GM20000 (cell line): ENCODE measurements around the gene SIGLEC11.
"Not testable (repeated sequence)": the region's sequence is repeated elsewhere in the genome, so short reads cannot be mapped to it uniquely, and the experiment has no call there.

Experiments used
- DNase-seq: peaks from one replicate; pipeline ENCODE4 v3.0.0; 2012; ENCODE audit warnings: low spot score
- CTCF ChIP-seq: IDR thresholded peaks from 2 replicates; pipeline ENCODE4 v1.5.1; 2012; ENCODE audit warnings: mild to moderate bottlenecking, control low read depth; ENCODE audit errors: extremely low read depth, missing control alignments

The SIGLEC11 gene

DNA sequence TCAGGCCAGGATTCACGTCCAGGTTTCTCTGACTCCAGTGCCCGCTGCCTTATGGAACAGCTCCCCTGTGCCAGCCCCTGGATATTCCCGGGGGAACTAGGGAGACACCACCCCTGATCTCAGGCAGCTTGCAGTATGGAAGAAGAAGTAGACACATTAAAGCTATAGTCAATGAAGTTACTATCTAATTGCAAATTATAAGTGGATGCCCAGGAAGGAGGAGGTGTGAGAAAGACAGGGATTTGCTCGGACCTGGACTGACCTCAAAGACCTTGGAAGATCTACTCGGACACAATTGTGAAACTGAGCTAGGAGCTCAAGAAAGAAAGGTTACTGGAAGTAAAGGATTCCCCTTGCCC, 10.4 kb downstream of the SIGLEC11 start:
- TF ChIP-seq CTCF: no peak
- DNase-seq: no peak

GRCh38 chr19:49949742-49950589, 11.0 kb downstream of the SIGLEC11 start:
- DNase-seq: no peak
- no peak for TF ChIP-seq CTCF

DNA sequence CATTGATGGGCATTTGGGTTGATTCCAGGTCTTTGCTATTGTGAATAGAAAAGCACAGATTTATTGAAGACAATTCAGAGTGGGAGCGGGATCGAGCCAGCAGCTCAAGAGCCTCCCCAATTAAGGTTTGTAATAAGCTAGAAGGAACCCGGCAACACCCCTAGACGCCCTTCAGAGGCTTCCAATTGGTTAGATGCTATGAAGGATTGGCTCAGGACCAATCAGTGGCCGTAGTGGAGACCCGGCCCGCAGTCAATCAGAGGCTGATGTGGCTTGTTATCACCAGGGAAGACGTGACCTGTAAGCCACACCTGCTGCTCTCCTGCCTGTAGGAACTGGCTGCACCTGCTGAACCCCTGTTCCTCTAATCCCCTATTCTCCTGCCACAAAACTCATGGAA, 14.6 kb downstream of the SIGLEC11 start:
- DNase-seq: no peak
- no peak for TF ChIP-seq CTCF

DNA sequence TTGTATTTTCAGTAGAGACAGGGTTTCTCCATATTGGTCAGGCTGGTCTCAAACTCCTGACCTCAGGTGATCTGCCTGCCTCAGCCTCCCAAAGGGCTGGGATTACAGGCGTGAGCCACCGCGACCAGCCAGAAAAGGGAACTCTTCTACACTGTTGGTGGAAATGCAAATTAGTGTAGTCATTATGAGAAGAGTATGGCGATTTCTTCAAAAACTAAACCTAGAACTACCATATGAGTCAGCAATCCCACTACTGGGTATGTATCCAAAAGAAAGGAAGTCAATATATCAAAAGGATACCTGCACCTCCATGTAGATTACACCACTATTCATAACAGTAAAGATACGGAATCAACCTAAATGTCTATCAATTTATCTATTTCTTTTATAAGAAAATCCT, 16.4 kb downstream of the SIGLEC11 start:
- DNase-seq: not testable (repeated sequence)

GRCh38 chr19:49940482-49940791, 20.5 kb downstream of the SIGLEC11 start:
- DNase-seq: no peak
- no peak for TF ChIP-seq CTCF

GRCh38 chr19:49939721-49940481, 21.1 kb downstream of the SIGLEC11 start:
- no peak for DNase-seq
- TF ChIP-seq CTCF: no peak

- TF ChIP-seq CTCF: no peak
- no peak for DNase-seq
Measured at GRCh38 chr19:49938662-49939061, 22.3 kb downstream of the SIGLEC11 start.

GRCh38 chr19:49937750-49938381, 23.1 kb downstream of the SIGLEC11 start:
- TF ChIP-seq CTCF: peak; percentile 89
- peak; percentile 74 for DNase-seq
